Esophagus muscularis mucosa (tissue), 3 donors: ENCODE data around the gene RYR1.

ENCODE experiments used
- CTCF ChIP-seq, 3 experiments: fragments of 200-600 bp in 2 of 3; fragments of 450-650 bp in 1 of 3; sonication (generic) in 2 of 3; IDR thresholded peaks; one replicate each; pipeline ENCODE4 v1.5.1; 2017 to 2019; ENCODE audit warnings: antibody characterized with exemption in 3 of 3, mild to moderate bottlenecking in 2 of 3, moderate library complexity in 1 of 3
- POLR2A ChIP-seq: fragments of 450-650 bp; IDR thresholded peaks from one replicate; pipeline ENCODE4 v1.6.1; 2017; ENCODE audit warnings: antibody characterized with exemption, moderate library complexity, mild to moderate bottlenecking, low read depth

GRCh38 chr19:38417146-38417543, 16.3 kb upstream of the RYR1 start:
- no peak for TF ChIP-seq POLR2A
- TF ChIP-seq CTCF (IDR thresholded peaks at IDR 0.05) = no peak
